ENCODE measurements around the gene TEF.

DNA sequence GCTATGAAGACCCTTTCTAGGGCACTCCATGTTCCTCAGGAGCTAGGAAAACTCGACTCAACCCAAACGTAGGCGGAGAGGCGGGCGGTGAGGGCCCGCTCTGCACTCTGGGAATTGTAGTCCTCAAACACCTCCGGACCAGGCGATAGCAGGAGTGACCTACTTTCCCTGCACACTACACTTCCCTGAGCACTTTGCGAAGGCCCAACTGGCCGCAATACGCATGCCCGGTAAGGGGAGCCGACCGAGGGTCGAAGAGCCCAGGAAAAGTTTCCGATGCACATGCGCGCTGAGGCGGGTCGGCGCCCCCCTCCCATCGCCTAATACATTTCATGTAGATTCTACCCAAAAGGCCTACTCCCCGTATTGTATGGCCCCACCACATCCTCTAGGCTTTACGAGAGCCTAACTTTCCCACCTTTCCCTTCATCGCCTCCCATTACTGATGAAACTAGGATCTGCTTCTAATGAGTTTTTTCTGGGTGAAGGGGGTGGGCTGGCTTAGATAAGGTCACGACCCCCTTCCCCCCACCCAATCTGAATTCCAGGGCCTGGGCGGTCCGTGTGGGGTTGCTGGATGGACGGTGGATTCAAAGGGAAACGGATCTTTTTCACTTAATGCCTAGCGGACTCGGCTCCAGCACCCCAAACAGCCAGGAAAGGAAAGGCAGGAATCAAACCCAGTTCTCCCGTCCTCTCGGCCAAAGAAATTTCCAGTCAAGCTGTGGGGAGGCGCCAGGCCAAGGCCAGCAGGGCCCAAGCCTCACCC, 62.8 kb downstream of the TEF start:
- peak in 1 of 3 experiments; percentile 4 for TF ChIP-seq CTCF (IDR thresholded peaks at IDR 0.05)
- no peak for TF ChIP-seq POLR2A (IDR thresholded peaks at IDR 0.05; ENCODE audit: low read depth)

Data from esophagus muscularis mucosa (tissue), 3 donors.